ENCODE results near the gene EIF3L.

EIF3L gene

GRCh38 chr22:37907036-37907954 is 58.1 kb downstream of the EIF3L start:
- TF ChIP-seq CTCF (IDR thresholded peaks at IDR 0.05; ENCODE audit: borderline replicate concordance, extremely low read depth, low read length, poor library complexity, severe bottlenecking) (no peak), EZH2 (IDR thresholded peaks at IDR 0.05; ENCODE audit: borderline replicate concordance, low read depth, low read length, severe bottlenecking) (no peak)
- peak overlapping the region; percentile 90 for H2AFZ ChIP-seq (ENCODE audit: low read depth, low read length)
- no peak overlapping the region for H3K27ac ChIP-seq (ENCODE audit: low read length)
- no peak for ATAC-seq (ENCODE audit: insufficient read depth, low read depth)
- no peaks in the 10 kb centered on the region for H3K27me3 ChIP-seq (ENCODE audit: insufficient read depth, low read length, poor library complexity)
- H3K4me2 ChIP-seq (ENCODE audit: insufficient read depth, low read length), result peak overlapping the region; percentile 79
- no peaks in the 10 kb centered on the region for H3K9me3 ChIP-seq (ENCODE audit: insufficient read depth, low read length, severe bottlenecking)
- no peak for DNase-seq
- H3K4me3 ChIP-seq (ENCODE audit: low read depth in 1 of 2, low read length in 2 of 2), result peak overlapping the region; percentile 26 to 71; a peak in 3 of 4 replicates
- no peaks in the 10 kb centered on the region; the same call in 1 of the 2 replicates for H3K79me2 ChIP-seq (ENCODE audit: insufficient read depth, low read length)
- peak overlapping the region; percentile 88 for H3K9ac ChIP-seq (ENCODE audit: low read depth, low read length)
- H3K4me1 ChIP-seq (ENCODE audit: insufficient read depth, low read length), result peaks cover 23% of the 10 kb centered on the region
- peaks cover 3% of the 10 kb centered on the region for H3K36me3 ChIP-seq (ENCODE audit: insufficient read depth, low read length)
- no peaks in the 10 kb centered on the region; the same call in 1 of the 2 replicates for H4K20me1 ChIP-seq (ENCODE audit: insufficient read depth, low read length)

GRCh38 chr22:37909766-37910165 is 60.5 kb downstream of the EIF3L start:
- Histone ChIP-seq H3K27me3 (ENCODE audit: insufficient read depth, low read length, poor library complexity) (no peaks in the 10 kb centered on the region), H3K9me3 (ENCODE audit: insufficient read depth, low read length, severe bottlenecking) (no peaks in the 10 kb centered on the region), H3K27ac (ENCODE audit: low read length) (no peak overlapping the region), H4K20me1 (ENCODE audit: insufficient read depth, low read length) (no peaks in the 10 kb centered on the region; the same call in 1 of the 2 replicates), H3K79me2 (ENCODE audit: insufficient read depth, low read length) (no peaks in the 10 kb centered on the region; the same call in 1 of the 2 replicates), H3K36me3 (ENCODE audit: insufficient read depth, low read length) (peaks cover 11% of the 10 kb centered on the region), H3K4me1 (ENCODE audit: insufficient read depth, low read length) (peaks cover 23% of the 10 kb centered on the region), H3K4me3 (ENCODE audit: low read depth in 1 of 2, low read length in 2 of 2) (no peak overlapping the region), H3K9ac (ENCODE audit: low read depth, low read length) (no peak overlapping the region), H3K4me2 (ENCODE audit: insufficient read depth, low read length) (no peak overlapping the region), H2AFZ (ENCODE audit: low read depth, low read length) (no peak overlapping the region)
- no peak for TF ChIP-seq CTCF (IDR thresholded peaks at IDR 0.05; ENCODE audit: borderline replicate concordance, extremely low read depth, low read length, poor library complexity, severe bottlenecking)
- TF ChIP-seq EZH2 (IDR thresholded peaks at IDR 0.05; ENCODE audit: borderline replicate concordance, low read depth, low read length, severe bottlenecking), result no peak
- ATAC-seq (ENCODE audit: insufficient read depth, low read depth), result no peak
- no peak for DNase-seq

- Histone ChIP-seq H2AFZ (ENCODE audit: low read depth, low read length) (no peak overlapping the region), H3K36me3 (ENCODE audit: insufficient read depth, low read length) (peaks cover 11% of the 10 kb centered on the region), H3K27me3 (ENCODE audit: insufficient read depth, low read length, poor library complexity) (no peaks in the 10 kb centered on the region), H3K4me3 (ENCODE audit: low read depth in 1 of 2, low read length in 2 of 2) (no peak overlapping the region), H4K20me1 (ENCODE audit: insufficient read depth, low read length) (no peaks in the 10 kb centered on the region; the same call in 1 of the 2 replicates), H3K9me3 (ENCODE audit: insufficient read depth, low read length, severe bottlenecking) (no peaks in the 10 kb centered on the region), H3K4me1 (ENCODE audit: insufficient read depth, low read length) (peaks cover 14% of the 10 kb centered on the region), H3K4me2 (ENCODE audit: insufficient read depth, low read length) (no peak overlapping the region), H3K27ac (ENCODE audit: low read length) (no peak overlapping the region), H3K79me2 (ENCODE audit: insufficient read depth, low read length) (no peaks in the 10 kb centered on the region; the same call in 1 of the 2 replicates), H3K9ac (ENCODE audit: low read depth, low read length) (no peak overlapping the region)
- TF ChIP-seq EZH2 (IDR thresholded peaks at IDR 0.05; ENCODE audit: borderline replicate concordance, low read depth, low read length, severe bottlenecking), result no peak
- no peak for TF ChIP-seq CTCF (IDR thresholded peaks at IDR 0.05; ENCODE audit: borderline replicate concordance, extremely low read depth, low read length, poor library complexity, severe bottlenecking)
- ATAC-seq (ENCODE audit: insufficient read depth, low read depth), result no peak
- DNase-seq, result no peak
Observed at GRCh38 chr22:37910890-37911672, 61.9 kb downstream of the EIF3L start.

Data from DND-41 (cell line).